WTC11 (cell line): Measurements from ENCODE around the gene WNK2. TPM values are rescaled to one million over a fixed set of nuclear protein-coding genes. Genes with fewer than 3 reads are reported as not detected.

Experiments used
- ATAC-seq: fragments of 200-7000 bp; cut with Tn5 transposase; 2 replicates; pipeline ENCODE4 v1.10.0; 2021; ENCODE audit warnings: mild to moderate bottlenecking, moderate library complexity
- CTCF ChIA-PET: fragments of 300-600 bp; sonication (Branson Sonifier 250); formaldehyde crosslinking; loops from one replicate; lab custom pipeline; 2021; ENCODE audit warnings: antibody characterized with exemption; lab: Charles Lee
- POLR2A ChIA-PET: fragments of 350-600 bp; sonication (Branson Sonifier 250); formaldehyde crosslinking; loops from one replicate; lab custom pipeline; 2021; ENCODE audit warnings: antibody characterized with exemption; lab: Charles Lee
- DNase-seq: peaks from one replicate; pipeline ENCODE4 v3.0.0; 2021; ENCODE audit warnings: low spot score
- H3K27ac Mint-ChIP-seq: 2 replicates; pipeline ENCODE4 v1.8.0; 2021; ENCODE audit warnings: mixed read lengths
- H3K27me3 Mint-ChIP-seq: 2 replicates; pipeline ENCODE4 v1.8.0; 2021; ENCODE audit warnings: low read depth, mild to moderate bottlenecking, moderate library complexity, mixed read lengths
- H3K36me3 Mint-ChIP-seq: 2 replicates; pipeline ENCODE4 v1.8.0; 2021; ENCODE audit warnings: mixed read lengths
- H3K4me1 Mint-ChIP-seq: 2 replicates; pipeline ENCODE4 v1.8.0; 2022; ENCODE audit warnings: mixed read lengths
- H3K4me3 Mint-ChIP-seq: 2 replicates; pipeline ENCODE4 v1.8.0; 2021; ENCODE audit warnings: mild to moderate bottlenecking, moderate library complexity, mixed read lengths
- H3K9me3 Mint-ChIP-seq: 2 replicates; pipeline ENCODE4 v1.8.0; 2021; ENCODE audit warnings: mixed read lengths
- ATF1 ChIP-seq: sonication (generic); formaldehyde crosslinking; IDR thresholded peaks from 2 replicates; pipeline ENCODE4 v1.8.1; 2023; ENCODE audit warnings: mild to moderate bottlenecking, moderate library complexity, missing genetic modification reagents
- ESRRA ChIP-seq: sonication (generic); formaldehyde crosslinking; IDR thresholded peaks from 2 replicates; pipeline ENCODE4 v1.8.1; 2022; ENCODE audit warnings: mild to moderate bottlenecking, missing genetic modification reagents, borderline replicate concordance
- FOXJ3 ChIP-seq: sonication (generic); formaldehyde crosslinking; IDR thresholded peaks from 2 replicates; pipeline ENCODE4 v1.9.0; 2021; ENCODE audit warnings: missing genetic modification reagents, mild to moderate bottlenecking, borderline replicate concordance
- GABPB1 ChIP-seq: sonication (generic); formaldehyde crosslinking; IDR thresholded peaks from 2 replicates; pipeline ENCODE4 v1.8.1; 2023; ENCODE audit warnings: mild to moderate bottlenecking, missing genetic modification reagents
- GTF2I ChIP-seq: fragments of 250-450 bp; sonication (Bioruptor Pico); conservative IDR thresholded peaks from 2 replicates; pipeline ENCODE4 v1.4.0; 2021; ENCODE audit warnings: mild to moderate bottlenecking
- MYBL2 ChIP-seq: sonication (generic); formaldehyde crosslinking; IDR thresholded peaks from 2 replicates; pipeline ENCODE4 v1.8.1; 2023; ENCODE audit warnings: mild to moderate bottlenecking, moderate library complexity, missing genetic modification reagents
- NR2C2 ChIP-seq: sonication (generic); formaldehyde crosslinking; IDR thresholded peaks from 2 replicates; pipeline ENCODE4 v1.8.0; 2022; ENCODE audit warnings: mild to moderate bottlenecking, missing genetic modification reagents
- SMAD4 ChIP-seq: sonication (generic); formaldehyde crosslinking; IDR thresholded peaks from 2 replicates; pipeline ENCODE4 v1.8.0; 2022; ENCODE audit warnings: mild to moderate bottlenecking, missing genetic modification reagents
- TEAD1 ChIP-seq: sonication (generic); formaldehyde crosslinking; IDR thresholded peaks from 2 replicates; pipeline ENCODE4 v1.8.0; 2022; ENCODE audit warnings: mild to moderate bottlenecking, missing genetic modification reagents
- ZBTB21 ChIP-seq: sonication (generic); formaldehyde crosslinking; IDR thresholded peaks from 2 replicates; pipeline ENCODE4 v1.8.1; 2023; ENCODE audit warnings: mild to moderate bottlenecking, missing genetic modification reagents, borderline replicate concordance
- ZNF138 ChIP-seq: sonication (generic); formaldehyde crosslinking; conservative IDR thresholded peaks from 2 replicates; pipeline ENCODE4 v1.8.1; 2022; ENCODE audit warnings: mild to moderate bottlenecking, moderate library complexity, missing genetic modification reagents
- ZNF396 ChIP-seq: fragments of 250-450 bp; sonication (Bioruptor Pico); IDR thresholded peaks from 2 replicates; pipeline ENCODE4 v1.8.0; 2021; ENCODE audit warnings: mild to moderate bottlenecking, moderate library complexity, borderline replicate concordance
- total RNA-seq: library from RNA; stranded (reverse); gene quantifications from 3 replicates; pipeline ENCODE4 v1.2.3, GENCODE V29; 2021
- TF ChIP-seq, protein P1 (sequence below): fragments of 250-450 bp; sonication (Bioruptor Pico); IDR thresholded peaks from 2 replicates; pipeline ENCODE4 v1.9.0; 2021; ENCODE audit warnings: mild to moderate bottlenecking
- TF ChIP-seq, protein P2 (sequence below): sonication (generic); formaldehyde crosslinking; IDR thresholded peaks from 2 replicates; pipeline ENCODE4 v1.8.1; 2023; ENCODE audit warnings: mild to moderate bottlenecking, missing genetic modification reagents
- TF ChIP-seq, protein P3 (sequence below): sonication (generic); formaldehyde crosslinking; IDR thresholded peaks from 2 replicates; pipeline ENCODE4 v1.8.0; 2022; ENCODE audit warnings: missing genetic modification reagents
- TF ChIP-seq, protein P4 (sequence below): sonication (generic); formaldehyde crosslinking; IDR thresholded peaks from 2 replicates; pipeline ENCODE4 v1.8.0; 2023; ENCODE audit warnings: missing genetic modification reagents
- TF ChIP-seq, protein P5 (sequence below): sonication (generic); formaldehyde crosslinking; IDR thresholded peaks from 2 replicates; pipeline ENCODE4 v1.8.1; 2022; ENCODE audit warnings: low read depth, missing genetic modification reagents, borderline replicate concordance
- TF ChIP-seq, protein P6 (sequence below): sonication (generic); formaldehyde crosslinking; IDR thresholded peaks from 2 replicates; pipeline ENCODE4 v1.8.1; 2023; ENCODE audit warnings: mild to moderate bottlenecking, moderate library complexity, missing genetic modification reagents

Gene WNK2
- total RNA-seq, 1 experiment from 2014 or later = 120 TPM

DNA sequence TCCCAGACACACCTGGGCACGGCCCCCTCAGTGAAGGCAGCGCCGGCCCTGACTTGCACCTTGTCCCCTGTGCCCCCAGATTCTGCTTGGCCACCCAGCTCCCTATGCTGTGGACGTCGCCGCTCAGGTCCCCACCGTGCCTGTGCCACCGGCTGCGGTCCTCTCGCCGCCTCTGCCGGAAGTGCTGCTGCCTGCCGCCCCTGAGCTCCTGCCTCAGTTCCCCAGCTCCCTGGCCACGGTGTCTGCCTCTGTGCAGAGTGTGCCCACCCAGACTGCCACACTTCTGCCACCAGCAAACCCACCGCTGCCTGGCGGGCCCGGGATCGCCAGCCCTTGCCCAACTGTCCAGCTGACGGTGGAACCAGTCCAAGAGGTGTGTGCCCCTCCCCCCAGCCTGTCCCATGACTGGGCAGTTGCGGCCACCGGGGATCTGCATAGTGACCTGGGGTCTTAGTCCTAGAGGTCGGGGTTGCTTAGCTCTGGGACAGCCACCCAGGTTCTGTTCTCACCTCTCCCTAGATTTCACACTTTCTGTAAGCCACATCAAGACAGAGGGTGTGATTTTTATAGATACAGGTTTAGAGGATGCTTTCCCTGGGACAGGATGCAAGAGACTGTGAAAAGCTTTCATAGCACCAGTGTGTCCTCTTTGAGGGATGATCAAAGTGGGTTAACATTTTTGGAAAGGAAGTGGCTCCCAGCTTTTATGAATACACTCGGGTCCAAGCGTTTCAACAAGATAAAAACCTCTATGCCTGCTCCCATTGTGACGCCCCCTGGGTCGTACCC lies 78.0 kb downstream of the WNK2 start:
- H3K27me3 Mint-ChIP-seq = no peaks in the 10 kb centered on the region
- ATAC-seq (no peak), DNase-seq (peak; percentile 9)
- TF ChIP-seq, protein P1, sequence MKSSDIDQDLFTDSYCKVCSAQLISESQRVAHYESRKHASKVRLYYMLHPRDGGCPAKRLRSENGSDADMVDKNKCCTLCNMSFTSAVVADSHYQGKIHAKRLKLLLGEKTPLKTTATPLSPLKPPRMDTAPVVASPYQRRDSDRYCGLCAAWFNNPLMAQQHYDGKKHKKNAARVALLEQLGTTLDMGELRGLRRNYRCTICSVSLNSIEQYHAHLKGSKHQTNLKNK = no peak
- no peak for TF ChIP-seq NR2C2 (CRISPR knock-in tag)
- no peak for TF ChIP-seq ZBTB21 (CRISPR knock-in tag)
- peaks cover 9% of the 10 kb centered on the region for H3K36me3 Mint-ChIP-seq
- H3K9me3 Mint-ChIP-seq = no peaks in the 10 kb centered on the region
- H3K4me3 Mint-ChIP-seq = no peak overlapping the region
- ChIA-PET POLR2A (no interaction called here), CTCF (interaction anchor here (1.0 to 2.1 kb wide), 6 partner anchors 19 to 97 kb away, joined by 3 to 6 read pairs (median 4); no protein-coding TSS in a partner anchor)
- H3K27ac Mint-ChIP-seq = no peak overlapping the region
- H3K4me1 Mint-ChIP-seq = no peaks in the 10 kb centered on the region

DNA sequence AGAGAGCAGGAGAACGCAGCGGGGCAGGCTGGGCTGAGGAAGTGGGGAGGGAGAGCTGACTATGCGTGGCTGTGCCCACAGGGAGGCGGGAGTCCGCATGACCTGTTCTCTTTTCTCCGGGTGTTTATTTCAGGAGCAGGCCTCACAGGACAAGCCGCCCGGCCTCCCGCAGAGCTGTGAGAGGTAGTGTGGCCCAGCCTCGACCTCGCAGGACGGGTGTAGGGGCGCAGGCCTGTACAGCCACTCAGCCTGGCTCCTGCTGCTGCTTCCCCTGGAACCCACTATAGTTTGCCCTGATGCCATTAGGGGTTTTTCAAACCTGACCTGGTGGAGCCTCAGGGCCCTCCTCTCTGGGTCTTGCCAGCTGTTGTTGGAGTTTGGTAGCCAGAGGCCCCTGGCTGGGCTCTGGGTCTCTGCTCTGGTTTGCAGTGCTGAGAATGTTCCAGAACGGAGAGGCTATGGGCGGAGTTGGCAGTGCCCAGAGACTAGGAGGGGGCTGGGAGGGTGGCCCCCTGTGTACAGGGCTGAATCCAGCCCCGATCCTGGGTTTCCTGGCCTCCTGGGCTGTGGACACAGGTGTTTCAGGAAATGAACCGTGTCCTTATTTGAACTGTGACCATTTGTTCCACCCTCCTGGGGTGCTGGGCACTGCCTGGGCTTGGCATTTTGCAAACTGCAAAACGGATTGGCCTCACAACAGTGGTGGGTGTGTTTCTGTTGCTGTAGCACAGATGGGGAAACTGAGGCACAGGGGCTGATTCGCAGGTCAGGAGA lies 78.8 kb downstream of the WNK2 start:
- H3K4me3 Mint-ChIP-seq = no peak overlapping the region
- H3K36me3 Mint-ChIP-seq = peaks cover 12% of the 10 kb centered on the region

DNA sequence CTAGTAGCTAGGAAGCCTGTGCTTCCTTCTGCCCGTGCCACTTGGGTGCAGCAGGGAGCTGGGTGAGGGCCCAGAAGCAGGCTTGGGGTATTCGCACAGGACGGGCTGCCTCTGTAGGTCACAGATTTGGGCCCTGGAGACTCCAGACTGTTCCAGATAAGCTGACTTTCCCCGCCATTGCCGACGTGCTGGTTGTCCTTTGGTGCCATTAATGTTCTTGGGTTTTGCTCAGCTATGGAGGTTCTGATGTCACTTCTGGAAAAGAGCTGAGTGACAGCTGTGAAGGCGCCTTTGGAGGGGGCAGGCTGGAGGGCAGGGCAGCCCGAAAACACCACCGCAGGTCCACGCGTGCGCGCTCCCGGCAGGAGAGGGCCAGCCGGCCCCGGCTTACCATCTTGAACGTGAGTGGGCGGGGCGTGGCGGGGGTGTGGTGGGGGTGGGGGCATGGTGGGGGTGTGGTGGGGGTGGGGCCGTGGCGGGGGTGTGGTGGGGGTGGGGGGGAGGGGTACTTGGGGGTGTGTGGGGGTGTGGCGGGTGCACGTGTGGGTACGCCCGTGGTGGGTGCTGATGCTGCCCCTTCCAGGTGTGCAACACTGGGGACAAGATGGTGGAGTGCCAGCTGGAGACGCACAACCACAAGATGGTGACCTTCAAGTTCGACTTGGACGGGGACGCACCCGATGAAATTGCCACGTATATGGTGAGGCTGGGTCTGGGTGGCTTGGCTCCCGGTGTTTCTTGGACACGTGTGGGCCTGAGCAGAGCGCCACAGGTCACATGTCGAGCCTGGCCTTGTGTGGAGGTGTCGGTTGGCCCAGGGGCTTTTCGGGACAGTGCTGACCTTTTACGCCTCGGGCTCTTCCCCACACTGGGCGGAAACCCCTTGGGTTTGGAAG lies 79.6 kb downstream of the WNK2 start:
- DNase-seq (no peak), ATAC-seq (no peak)
- Mint-ChIP-seq H3K27me3 (no peaks in the 10 kb centered on the region), H3K9me3 (no peaks in the 10 kb centered on the region), H3K27ac (no peak overlapping the region), H3K36me3 (peaks cover 12% of the 10 kb centered on the region), H3K4me3 (no peak overlapping the region), H3K4me1 (no peaks in the 10 kb centered on the region)
- ChIA-PET POLR2A (no interaction called here), CTCF (interaction anchor here (0.6 to 1.8 kb wide), 2 partner anchors 39 to 1979 kb away, joined by 3 to 6 read pairs; no protein-coding TSS in a partner anchor)
- no peak for TF ChIP-seq GTF2I (CRISPR knock-in tag)
- no peak for TF ChIP-seq ZBTB21 (CRISPR knock-in tag)
- TF ChIP-seq ZNF138 (CRISPR knock-in tag) = no peak
- TF ChIP-seq, protein P2, sequence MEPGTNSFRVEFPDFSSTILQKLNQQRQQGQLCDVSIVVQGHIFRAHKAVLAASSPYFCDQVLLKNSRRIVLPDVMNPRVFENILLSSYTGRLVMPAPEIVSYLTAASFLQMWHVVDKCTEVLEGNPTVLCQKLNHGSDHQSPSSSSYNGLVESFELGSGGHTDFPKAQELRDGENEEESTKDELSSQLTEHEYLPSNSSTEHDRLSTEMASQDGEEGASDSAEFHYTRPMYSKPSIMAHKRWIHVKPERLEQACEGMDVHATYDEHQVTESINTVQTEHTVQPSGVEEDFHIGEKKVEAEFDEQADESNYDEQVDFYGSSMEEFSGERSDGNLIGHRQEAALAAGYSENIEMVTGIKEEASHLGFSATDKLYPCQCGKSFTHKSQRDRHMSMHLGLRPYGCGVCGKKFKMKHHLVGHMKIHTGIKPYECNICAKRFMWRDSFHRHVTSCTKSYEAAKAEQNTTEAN (CRISPR knock-in tag) = no peak
- no peak for TF ChIP-seq ZNF396 (CRISPR knock-in tag)
- TF ChIP-seq TEAD1 (CRISPR knock-in tag) = no peak
- no peak for TF ChIP-seq ESRRA
- no peak for TF ChIP-seq MYBL2 (CRISPR knock-in tag)
- TF ChIP-seq, protein P3, sequence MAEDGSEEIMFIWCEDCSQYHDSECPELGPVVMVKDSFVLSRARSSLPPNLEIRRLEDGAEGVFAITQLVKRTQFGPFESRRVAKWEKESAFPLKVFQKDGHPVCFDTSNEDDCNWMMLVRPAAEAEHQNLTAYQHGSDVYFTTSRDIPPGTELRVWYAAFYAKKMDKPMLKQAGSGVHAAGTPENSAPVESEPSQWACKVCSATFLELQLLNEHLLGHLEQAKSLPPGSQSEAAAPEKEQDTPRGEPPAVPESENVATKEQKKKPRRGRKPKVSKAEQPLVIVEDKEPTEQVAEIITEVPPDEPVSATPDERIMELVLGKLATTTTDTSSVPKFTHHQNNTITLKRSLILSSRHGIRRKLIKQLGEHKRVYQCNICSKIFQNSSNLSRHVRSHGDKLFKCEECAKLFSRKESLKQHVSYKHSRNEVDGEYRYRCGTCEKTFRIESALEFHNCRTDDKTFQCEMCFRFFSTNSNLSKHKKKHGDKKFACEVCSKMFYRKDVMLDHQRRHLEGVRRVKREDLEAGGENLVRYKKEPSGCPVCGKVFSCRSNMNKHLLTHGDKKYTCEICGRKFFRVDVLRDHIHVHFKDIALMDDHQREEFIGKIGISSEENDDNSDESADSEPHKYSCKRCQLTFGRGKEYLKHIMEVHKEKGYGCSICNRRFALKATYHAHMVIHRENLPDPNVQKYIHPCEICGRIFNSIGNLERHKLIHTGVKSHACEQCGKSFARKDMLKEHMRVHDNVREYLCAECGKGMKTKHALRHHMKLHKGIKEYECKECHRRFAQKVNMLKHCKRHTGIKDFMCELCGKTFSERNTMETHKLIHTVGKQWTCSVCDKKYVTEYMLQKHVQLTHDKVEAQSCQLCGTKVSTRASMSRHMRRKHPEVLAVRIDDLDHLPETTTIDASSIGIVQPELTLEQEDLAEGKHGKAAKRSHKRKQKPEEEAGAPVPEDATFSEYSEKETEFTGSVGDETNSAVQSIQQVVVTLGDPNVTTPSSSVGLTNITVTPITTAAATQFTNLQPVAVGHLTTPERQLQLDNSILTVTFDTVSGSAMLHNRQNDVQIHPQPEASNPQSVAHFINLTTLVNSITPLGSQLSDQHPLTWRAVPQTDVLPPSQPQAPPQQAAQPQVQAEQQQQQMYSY = no peak

More for the DNA sequence above, 78.8 kb downstream of the WNK2 start:
- DNase-seq (peak; percentile 12), ATAC-seq (no peak)
- Mint-ChIP-seq H3K9me3 (no peaks in the 10 kb centered on the region), H3K4me1 (no peaks in the 10 kb centered on the region), H3K27ac (no peak overlapping the region), H3K27me3 (no peaks in the 10 kb centered on the region)
- TF ChIP-seq GABPB1 (CRISPR knock-in tag) (no peak), ESRRA (no peak), ATF1 (CRISPR knock-in tag) (no peak), FOXJ3 (CRISPR knock-in tag) (no peak), SMAD4 (CRISPR knock-in tag) (no peak)
- TF ChIP-seq, protein P4, sequence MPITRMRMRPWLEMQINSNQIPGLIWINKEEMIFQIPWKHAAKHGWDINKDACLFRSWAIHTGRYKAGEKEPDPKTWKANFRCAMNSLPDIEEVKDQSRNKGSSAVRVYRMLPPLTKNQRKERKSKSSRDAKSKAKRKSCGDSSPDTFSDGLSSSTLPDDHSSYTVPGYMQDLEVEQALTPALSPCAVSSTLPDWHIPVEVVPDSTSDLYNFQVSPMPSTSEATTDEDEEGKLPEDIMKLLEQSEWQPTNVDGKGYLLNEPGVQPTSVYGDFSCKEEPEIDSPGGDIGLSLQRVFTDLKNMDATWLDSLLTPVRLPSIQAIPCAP (CRISPR knock-in tag) = no peak
- TF ChIP-seq, protein P5, sequence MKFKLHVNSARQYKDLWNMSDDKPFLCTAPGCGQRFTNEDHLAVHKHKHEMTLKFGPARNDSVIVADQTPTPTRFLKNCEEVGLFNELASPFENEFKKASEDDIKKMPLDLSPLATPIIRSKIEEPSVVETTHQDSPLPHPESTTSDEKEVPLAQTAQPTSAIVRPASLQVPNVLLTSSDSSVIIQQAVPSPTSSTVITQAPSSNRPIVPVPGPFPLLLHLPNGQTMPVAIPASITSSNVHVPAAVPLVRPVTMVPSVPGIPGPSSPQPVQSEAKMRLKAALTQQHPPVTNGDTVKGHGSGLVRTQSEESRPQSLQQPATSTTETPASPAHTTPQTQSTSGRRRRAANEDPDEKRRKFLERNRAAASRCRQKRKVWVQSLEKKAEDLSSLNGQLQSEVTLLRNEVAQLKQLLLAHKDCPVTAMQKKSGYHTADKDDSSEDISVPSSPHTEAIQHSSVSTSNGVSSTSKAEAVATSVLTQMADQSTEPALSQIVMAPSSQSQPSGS (CRISPR knock-in tag) = no peak
- TF ChIP-seq, protein P6, sequence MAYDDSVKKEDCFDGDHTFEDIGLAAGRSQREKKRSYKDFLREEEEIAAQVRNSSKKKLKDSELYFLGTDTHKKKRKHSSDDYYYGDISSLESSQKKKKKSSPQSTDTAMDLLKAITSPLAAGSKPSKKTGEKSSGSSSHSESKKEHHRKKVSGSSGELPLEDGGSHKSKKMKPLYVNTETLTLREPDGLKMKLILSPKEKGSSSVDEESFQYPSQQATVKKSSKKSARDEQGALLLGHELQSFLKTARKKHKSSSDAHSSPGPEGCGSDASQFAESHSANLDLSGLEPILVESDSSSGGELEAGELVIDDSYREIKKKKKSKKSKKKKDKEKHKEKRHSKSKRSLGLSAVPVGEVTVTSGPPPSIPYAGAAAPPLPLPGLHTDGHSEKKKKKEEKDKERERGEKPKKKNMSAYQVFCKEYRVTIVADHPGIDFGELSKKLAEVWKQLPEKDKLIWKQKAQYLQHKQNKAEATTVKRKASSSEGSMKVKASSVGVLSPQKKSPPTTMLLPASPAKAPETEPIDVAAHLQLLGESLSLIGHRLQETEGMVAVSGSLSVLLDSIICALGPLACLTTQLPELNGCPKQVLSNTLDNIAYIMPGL (CRISPR knock-in tag) = no peak
- ChIA-PET POLR2A (no interaction called here), CTCF (interaction anchor here (0.6 to 2.1 kb wide), 3 partner anchors 26 to 41 kb away, joined by 3 to 6 read pairs (median 6); no protein-coding TSS in a partner anchor)
